ENCODE results near the gene PTPRD.

PTPRD gene

GRCh38 chr9:9612270-9612669 is 1000.5 kb downstream of the PTPRD start:
- DNase-seq (ENCODE audit: low read depth), result no peak

- no peak for DNase-seq (ENCODE audit: low read depth)
These were observed 1007.1 kb downstream of the PTPRD start for GRCh38 chr9:9605681-9606080.

GRCh38 chr9:9603345-9603744 is 1009.5 kb downstream of the PTPRD start:
- DNase-seq (ENCODE audit: low read depth), result no peak

GRCh38 chr9:9598723-9599122 is 1014.1 kb downstream of the PTPRD start:
- no peak for DNase-seq (ENCODE audit: low read depth)

GRCh38 chr9:9592104-9592503 is 1020.7 kb downstream of the PTPRD start:
- DNase-seq (ENCODE audit: low read depth), result no peak

GRCh38 chr9:9585920-9586319 is 1026.9 kb downstream of the PTPRD start:
- no peak for DNase-seq (ENCODE audit: low read depth)

GRCh38 chr9:9574080-9574479 is 1038.7 kb downstream of the PTPRD start:
- no peak for DNase-seq (ENCODE audit: low read depth)

- no peak for DNase-seq (ENCODE audit: low read depth)
These were observed 1047.1 kb downstream of the PTPRD start for GRCh38 chr9:9565700-9566099.

- no peak for DNase-seq (ENCODE audit: low read depth)
These were observed 1049.0 kb downstream of the PTPRD start for GRCh38 chr9:9563817-9564216.

- no peak for DNase-seq (ENCODE audit: low read depth)
These were observed 1052.3 kb downstream of the PTPRD start for GRCh38 chr9:9560382-9561035.

- DNase-seq (ENCODE audit: low read depth), result no peak
These were observed 1053.9 kb downstream of the PTPRD start for GRCh38 chr9:9558907-9559306.

GRCh38 chr9:9557804-9558334 is 1054.9 kb downstream of the PTPRD start:
- no peak for DNase-seq (ENCODE audit: low read depth)

- no peak for DNase-seq (ENCODE audit: low read depth)
These were observed 1055.7 kb downstream of the PTPRD start for GRCh38 chr9:9556865-9557803.

GRCh38 chr9:9552665-9553064 is 1060.1 kb downstream of the PTPRD start:
- DNase-seq (ENCODE audit: low read depth), result no peak

- no peak for DNase-seq (ENCODE audit: low read depth)
These were observed 1074.0 kb downstream of the PTPRD start for GRCh38 chr9:9538766-9539165.

- DNase-seq (ENCODE audit: low read depth), result no peak
These were observed 1074.4 kb downstream of the PTPRD start for GRCh38 chr9:9538356-9538755.

GRCh38 chr9:9536523-9536922 is 1076.3 kb downstream of the PTPRD start:
- DNase-seq (ENCODE audit: low read depth), result no peak

- DNase-seq (ENCODE audit: low read depth), result no peak
These were observed 1089.2 kb downstream of the PTPRD start for GRCh38 chr9:9523476-9524139.

- no peak for DNase-seq (ENCODE audit: low read depth)
These were observed 1090.4 kb downstream of the PTPRD start for GRCh38 chr9:9522406-9522805.

- DNase-seq (ENCODE audit: low read depth), result no peak
These were observed 1091.6 kb downstream of the PTPRD start for GRCh38 chr9:9521033-9521779.

GRCh38 chr9:9504869-9505268 is 1107.9 kb downstream of the PTPRD start:
- no peak for DNase-seq (ENCODE audit: low read depth)

- DNase-seq (ENCODE audit: low read depth), result no peak
These were observed 1113.3 kb downstream of the PTPRD start for GRCh38 chr9:9499546-9499945.
